H1 (cell line): ENCODE measurements around the gene ZMPSTE24. TPM values are rescaled to one million over a fixed set of nuclear protein-coding genes. Genes with fewer than 3 reads are reported as not detected.

Experiments used
- ATF2 ChIP-seq: IDR thresholded peaks from 2 replicates; pipeline ENCODE4 v1.6.1; 2012; ENCODE audit warnings: low read length, inconsistent platforms
- BACH1 ChIP-seq: IDR thresholded peaks from 2 replicates; pipeline ENCODE4 v1.6.1; 2012; ENCODE audit warnings: low read length, improper control_type of control experiment
- CHD1 ChIP-seq: IDR thresholded peaks from 2 replicates; pipeline ENCODE4 v1.6.1; 2012; ENCODE audit warnings: low read depth, low read length, improper control_type of control experiment
- MAFK ChIP-seq: IDR thresholded peaks from 2 replicates; pipeline ENCODE4 v1.6.1; 2012; ENCODE audit warnings: low read depth, mild to moderate bottlenecking, improper control_type of control experiment, low read length
- SP4 ChIP-seq: IDR thresholded peaks from 2 replicates; pipeline ENCODE4 v1.6.1; 2012; ENCODE audit warnings: low read length, inconsistent platforms
- TEAD4 ChIP-seq: IDR thresholded peaks from 2 replicates; pipeline ENCODE4 v1.6.1; 2012; ENCODE audit warnings: low read depth, low read length, inconsistent platforms, mixed read lengths
- polyA plus RNA-seq, 7 experiments: library from polyadenylated mRNA; depleted of rRNA in 3 of 7; stranded (reverse) in 5 of 7; unstranded in 2 of 7; fragments of >200 nt in 5 of 7; fragments of 200-250 nt in 2 of 7; gene quantifications; 1 replicate in 5 of 7; 2 replicates in 1 of 7; 4 replicates in 1 of 7; pipeline versions ENCODE4 v1.2.1 to v1.2.3, GENCODE V29; 2011 to 2013; ENCODE audit warnings: missing spikeins in 2 of 7, mixed read lengths in 2 of 7
- total RNA-seq: library from RNA; stranded (reverse); fragmentation: NEBNext Ultra II Directional; extraction: Animal tissue kit (Norgen Biotek cat#: 25700); gene quantifications from 2 replicates; pipeline ENCODE4 v1.2.1, GENCODE V29; 2021

ZMPSTE24 gene
- total and polyA plus RNA-seq, 2 of the 8 experiments (the other 6 are each of a cell fraction or from before 2014, with no cell fraction given) = 12.7 to 42.9 TPM

- no peak for TF ChIP-seq ATF2
- TF ChIP-seq MAFK = no peak
- TF ChIP-seq SP4 = no peak
- no peak for TF ChIP-seq TEAD4
- no peak for TF ChIP-seq CHD1
- no peak for TF ChIP-seq BACH1
Measured at GRCh38 chr1:40307186-40307585, 49.1 kb downstream of the ZMPSTE24 start (continued).
